GM21360 (cell line): ENCODE measurements around the gene CXCL17.

Source experiments
- ATAC-seq: cut with Tn5 transposase; IDR thresholded peaks from one replicate; pipeline ENCODE4 v1.9.1; 2021; ENCODE audit warnings: mild to moderate bottlenecking, moderate library complexity; ENCODE audit not compliant: unreplicated experiment

CXCL17 gene

GRCh38 chr19:42424712-42425131 is 18.0 kb downstream of the CXCL17 start:
- no peak for ATAC-seq

GRCh38 chr19:42424345-42424707 is 18.4 kb downstream of the CXCL17 start:
- ATAC-seq, result no peak

GRCh38 chr19:42423462-42424344 is 19.0 kb downstream of the CXCL17 start:
- ATAC-seq, result peak; percentile 69

DNA sequence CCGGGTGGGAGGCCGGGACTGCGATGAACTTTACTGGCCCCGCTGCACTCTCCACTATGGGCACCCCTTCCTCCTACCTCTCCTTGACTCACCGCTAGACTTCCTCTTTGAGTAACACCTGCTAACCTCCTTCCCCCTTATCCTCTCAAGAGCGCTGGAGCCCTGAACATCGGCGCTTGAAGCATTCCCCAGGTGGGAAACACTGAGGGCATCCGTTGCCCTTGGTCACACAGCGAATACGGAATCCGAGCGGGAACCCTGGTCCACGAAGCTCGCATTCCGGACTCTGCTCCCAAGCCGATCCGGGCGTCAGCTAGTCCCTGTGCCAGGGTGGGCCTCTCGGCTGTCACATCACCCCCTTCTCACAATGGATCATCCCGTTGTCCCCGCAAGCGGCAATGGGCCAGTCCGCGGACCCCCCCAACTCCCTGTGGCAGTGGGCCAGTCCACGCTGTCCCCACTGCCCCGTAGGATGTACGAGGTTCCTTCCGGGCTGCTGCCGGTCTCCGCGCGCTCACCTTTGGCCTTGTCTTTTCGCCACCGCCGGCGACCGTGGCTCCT is 19.8 kb downstream of the CXCL17 start:
- ATAC-seq, result peak; percentile 25

DNA sequence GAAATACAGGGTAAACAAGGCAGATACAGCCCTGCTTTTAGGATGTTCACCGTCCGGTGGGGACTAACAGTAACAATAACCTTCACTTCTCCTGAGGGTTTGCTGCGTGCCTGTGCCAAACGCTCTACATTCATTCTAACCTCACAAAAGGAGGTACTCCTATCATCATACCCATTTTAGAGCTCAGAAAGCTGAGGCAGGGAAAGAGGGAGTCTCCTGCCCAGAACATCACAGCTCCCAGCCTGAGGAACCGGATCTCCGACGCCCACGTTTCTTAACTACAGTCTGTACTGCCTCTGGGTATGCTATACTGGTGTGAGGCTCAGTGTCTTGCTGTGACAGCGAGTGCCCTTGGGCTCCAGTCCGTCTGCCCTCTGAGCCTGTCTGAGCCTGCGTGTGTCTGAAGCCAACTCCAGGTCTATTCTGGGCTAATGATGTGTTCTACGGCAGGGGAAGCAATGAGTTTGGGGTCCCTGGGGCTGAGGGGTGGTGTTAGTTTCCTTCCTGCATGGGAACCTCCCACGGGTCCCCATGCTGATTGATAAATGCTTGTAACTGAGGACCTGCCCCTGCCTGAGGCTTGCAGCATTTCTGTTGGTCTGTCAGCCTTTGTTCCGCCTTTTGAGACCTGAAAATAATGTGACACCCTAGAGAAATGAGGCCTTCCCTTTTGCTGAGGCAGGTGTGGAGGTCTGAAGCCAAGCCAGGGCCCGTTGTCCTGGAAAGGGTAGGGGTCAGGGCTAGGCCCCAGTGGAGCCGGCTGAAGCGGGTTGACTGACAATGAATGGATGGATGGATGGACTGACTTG is 20.4 kb downstream of the CXCL17 start:
- no peak for ATAC-seq

- no peak for ATAC-seq
Measured at GRCh38 chr19:42421591-42422031, 21.1 kb downstream of the CXCL17 start.

DNA sequence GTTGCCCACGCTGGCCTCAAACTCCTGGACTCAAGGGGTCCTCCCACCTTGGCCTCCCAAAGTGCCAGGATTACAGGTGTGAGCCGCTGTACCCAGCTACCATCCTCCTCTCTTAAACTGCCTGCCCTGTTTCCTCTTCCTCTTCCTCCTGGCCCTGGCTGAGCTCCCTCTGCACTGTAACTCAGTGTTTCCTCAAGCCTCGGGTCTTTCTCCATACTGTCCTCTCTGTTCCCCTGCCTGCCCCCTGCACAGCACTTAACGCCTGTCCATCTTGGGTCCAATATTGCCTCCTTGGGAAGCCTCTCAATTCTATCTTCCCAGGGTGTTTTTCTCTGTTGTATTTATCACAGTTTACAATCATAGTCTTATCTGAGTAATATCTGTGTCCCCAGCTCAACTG is 21.6 kb downstream of the CXCL17 start:
- ATAC-seq, result no peak

DNA sequence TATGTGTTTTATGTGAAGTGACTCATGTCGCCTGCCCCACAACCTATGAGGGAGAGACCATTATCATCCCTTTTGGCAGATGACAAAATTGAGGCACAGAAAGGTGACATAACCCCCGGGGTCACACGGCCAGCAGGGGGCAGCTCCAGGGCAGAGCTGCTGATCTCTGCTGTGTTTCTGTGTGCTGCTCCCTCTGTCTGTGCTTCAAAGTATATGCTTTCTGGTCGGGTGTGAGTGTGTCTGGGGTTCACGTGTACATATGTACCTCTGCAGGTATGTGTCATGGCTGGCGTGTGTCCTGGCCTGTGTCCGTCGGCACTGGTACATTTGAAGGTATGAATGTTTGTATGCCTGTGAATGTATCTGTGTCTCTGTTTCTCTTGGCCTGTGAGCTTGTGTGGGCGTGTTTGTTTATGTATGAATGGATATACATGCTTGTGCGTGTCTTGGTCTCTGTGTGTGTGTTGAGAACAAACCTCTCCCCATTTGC is 22.6 kb downstream of the CXCL17 start:
- no peak for ATAC-seq

DNA sequence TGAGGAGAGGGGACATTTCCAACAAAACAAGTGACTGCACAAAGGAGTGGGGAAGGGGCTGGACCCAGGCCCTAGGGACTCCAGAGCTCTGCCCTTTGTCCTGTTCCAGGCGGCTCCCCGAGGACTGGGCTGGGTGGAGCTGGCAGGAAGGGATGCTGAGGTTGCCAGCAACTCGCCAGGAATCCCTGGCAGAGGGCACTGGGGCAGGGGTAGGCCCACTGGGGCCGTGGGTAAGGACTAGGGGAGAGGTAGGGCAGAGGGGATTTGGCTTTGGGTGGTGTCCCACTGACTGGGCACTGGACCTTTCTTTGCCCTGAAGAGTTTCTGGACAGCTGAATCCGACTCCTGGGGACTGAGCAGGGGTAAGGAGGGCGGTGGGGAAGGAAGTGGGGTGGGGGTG is 23.4 kb downstream of the CXCL17 start:
- no peak for ATAC-seq

DNA sequence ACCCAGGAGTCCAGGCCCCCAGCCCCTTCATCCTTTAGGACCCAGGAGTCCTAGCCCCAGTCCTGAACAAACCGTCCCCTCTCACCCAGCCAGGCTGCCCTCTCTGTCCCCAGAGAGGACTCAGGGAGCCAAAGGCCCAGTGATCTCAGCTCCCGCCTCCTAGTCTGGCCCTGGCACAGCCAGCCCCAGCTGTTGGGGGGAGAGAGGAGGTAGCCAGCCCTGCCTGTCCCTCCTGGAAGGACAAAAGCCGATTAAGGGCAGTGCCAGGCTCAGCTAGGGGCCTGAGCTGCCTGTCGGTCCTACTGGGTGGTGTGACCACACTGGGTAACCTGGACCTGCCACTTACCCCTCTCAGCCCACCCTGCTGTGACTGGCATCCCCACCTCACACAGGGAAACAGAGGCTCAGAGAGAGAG is 30.1 kb downstream of the CXCL17 start:
- no peak for ATAC-seq

DNA sequence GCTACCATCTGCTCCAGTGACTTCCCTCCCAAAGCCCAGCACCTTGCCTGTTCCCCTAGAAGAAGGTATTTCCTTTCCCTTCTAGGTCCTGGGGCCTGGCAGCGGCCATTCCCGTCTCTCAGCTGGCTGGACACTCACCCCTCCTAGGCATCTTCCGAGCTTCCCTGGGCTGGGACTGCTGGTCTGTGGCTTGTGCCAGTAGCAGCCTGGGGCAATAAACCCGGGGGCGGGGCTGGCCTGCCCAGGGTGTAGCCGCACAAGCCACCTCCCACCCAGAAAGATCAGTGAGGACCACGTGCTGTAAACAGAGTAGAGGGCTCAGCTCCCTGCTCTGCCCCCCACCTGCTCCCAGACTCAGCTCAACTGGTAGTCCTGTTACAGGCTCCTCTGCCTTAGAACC is 30.5 kb downstream of the CXCL17 start:
- ATAC-seq, result no peak

- ATAC-seq, result no peak
Measured at GRCh38 chr19:42411581-42412178, 31.1 kb downstream of the CXCL17 start.

GRCh38 chr19:42410371-42410770 is 32.4 kb downstream of the CXCL17 start:
- no peak for ATAC-seq

DNA sequence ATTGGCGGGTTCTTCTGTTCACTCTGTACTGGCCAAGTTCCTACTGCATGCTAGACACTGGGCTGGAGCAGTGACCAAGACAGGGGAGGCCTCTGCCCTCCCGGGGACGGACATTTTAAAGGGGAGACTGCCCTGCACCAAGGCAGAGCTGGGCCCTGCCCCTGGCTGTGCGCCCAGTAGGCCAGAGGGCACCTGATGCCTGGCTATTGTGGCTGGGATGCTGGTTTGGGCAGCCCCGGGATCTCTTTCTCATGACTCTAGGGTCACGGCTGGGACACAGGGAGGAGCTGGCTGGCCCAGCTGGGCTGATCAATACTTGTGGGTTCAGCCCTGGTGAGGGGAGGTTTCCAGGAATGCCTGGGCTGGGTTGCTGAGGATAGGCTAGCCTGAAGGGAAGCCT is 33.3 kb downstream of the CXCL17 start:
- no peak for ATAC-seq

DNA sequence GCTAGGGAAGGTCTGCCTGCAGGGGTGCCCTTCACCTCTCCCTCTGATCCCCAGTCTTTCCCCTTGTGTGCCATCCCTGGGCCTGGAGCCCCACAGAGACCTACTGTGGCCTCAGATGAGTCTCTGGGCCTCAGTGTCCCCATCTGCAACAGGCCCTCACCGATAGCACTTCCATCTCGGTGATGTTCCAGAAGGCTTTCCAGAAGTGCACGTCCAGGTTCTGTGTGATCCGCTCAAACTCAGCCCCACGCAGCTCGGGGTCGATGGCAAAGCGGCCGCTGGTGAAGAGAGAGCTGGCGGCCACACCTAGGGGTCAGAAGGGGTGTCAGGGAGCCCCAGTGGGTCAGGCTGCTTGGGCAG is 35.0 kb downstream of the CXCL17 start:
- no peak for ATAC-seq

- no peak for ATAC-seq
Measured at GRCh38 chr19:42407085-42407815, 35.5 kb downstream of the CXCL17 start.

DNA sequence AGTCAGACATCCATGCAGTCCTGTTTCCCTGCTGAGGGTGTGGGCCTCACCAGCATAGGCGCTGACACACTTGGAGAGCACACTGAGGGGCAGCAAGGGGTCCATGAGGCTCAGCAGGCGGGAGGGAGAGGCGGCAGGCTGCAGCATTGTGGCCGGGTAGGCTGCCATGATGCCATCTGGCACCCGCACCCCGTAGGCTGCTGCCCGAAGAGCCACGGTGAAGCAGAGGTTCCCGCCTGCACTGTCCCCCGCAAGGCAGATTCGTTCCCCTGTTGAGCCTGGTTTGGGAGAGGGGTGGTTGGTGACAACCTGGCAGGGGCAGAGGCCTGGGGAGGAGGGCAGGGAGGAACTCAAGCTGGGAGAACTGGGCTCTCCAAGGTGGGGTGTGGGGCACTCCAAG is 36.6 kb downstream of the CXCL17 start:
- no peak for ATAC-seq

GRCh38 chr19:42403586-42403985 is 39.2 kb downstream of the CXCL17 start:
- no peak for ATAC-seq

- ATAC-seq, result no peak
Measured at GRCh38 chr19:42402376-42403116, 40.2 kb downstream of the CXCL17 start.
